Sigmoid colon (tissue), 7 donors: ENCODE data around the gene TANC2. TPM values are rescaled to one million over a fixed set of nuclear protein-coding genes. Genes with fewer than 3 reads are reported as not detected.

Source experiments
- DNase-seq: peaks from one replicate; pipeline ENCODE4 v3.0.0-alpha.2; 2019
- H3K27ac ChIP-seq, 4 donors: fragments of 200-600 bp; sonication (generic); one replicate each; pipeline ENCODE4 v1.5.1; 2016 to 2019; ENCODE audit warnings: mild to moderate bottlenecking in 1 of 4
- H3K27me3 ChIP-seq, 3 donors: fragments of 200-600 bp; sonication (generic); one replicate each; pipeline ENCODE4 v1.5.1; 2019; ENCODE audit warnings: mild to moderate bottlenecking in 1 of 3
- H3K36me3 ChIP-seq, 4 donors: fragments of 200-600 bp; sonication (generic); one replicate each; pipeline ENCODE4 v1.5.1; 2016 to 2019
- H3K4me1 ChIP-seq, 4 donors: fragments of 200-600 bp; sonication (generic); one replicate each; pipeline ENCODE4 v1.5.1; 2017 to 2019
- H3K4me3 ChIP-seq, 4 donors: fragments of 200-600 bp; sonication (generic); one replicate each; pipeline ENCODE4 v1.5.1; 2017 to 2019; ENCODE audit warnings: mild to moderate bottlenecking in 2 of 4, moderate library complexity in 1 of 4
- H3K9me3 ChIP-seq, 4 donors: fragments of 200-600 bp in 3 of 4; sonication (generic) in 3 of 4; one replicate each; pipeline versions ENCODE4 v1.5.1 to v1.6.1; 2013 to 2019
- CTCF ChIP-seq, 4 experiments: fragments of 450-650 bp in 3 of 4; fragments of 200-600 bp in 1 of 4; IDR thresholded peaks; one replicate each; pipeline ENCODE4 v1.5.1; 2016 to 2019; ENCODE audit warnings: antibody characterized with exemption in 4 of 4, mild to moderate bottlenecking in 3 of 4, moderate library complexity in 2 of 4
- EP300 ChIP-seq, 4 donors: sonication (generic); formaldehyde crosslinking; IDR thresholded peaks; one replicate each; pipeline ENCODE4 v1.6.1; 2017; ENCODE audit warnings: antibody characterized with exemption in 4 of 4
- POLR2A ChIP-seq, 2 donors: fragments of 450-650 bp; IDR thresholded peaks; one replicate each; pipeline ENCODE4 v1.6.1; 2016; ENCODE audit warnings: antibody characterized with exemption in 2 of 2, mild to moderate bottlenecking in 2 of 2, moderate library complexity in 2 of 2
- POLR2AphosphoS5 ChIP-seq, 4 donors: sonication (generic); formaldehyde crosslinking; IDR thresholded peaks; one replicate each; pipeline ENCODE4 v1.6.1; 2017; ENCODE audit warnings: antibody characterized with exemption in 4 of 4
- WGBS, 2 donors: extraction: QIAGEN DNeasy Blood & Tissue Kit; methylation state at CpG; one replicate each; pipeline ENCODE4 v1.1.7; 2013; 5-methylcytosine and 5-hydroxymethylcytosine counted together
- intact Hi-C: fragments of 100-400 bp; cut with DNase I; formaldehyde crosslinking; loops from one replicate; pipeline ENCODE4 v1.15.1; 2023
- polyA plus RNA-seq, 3 donors: library from polyadenylated mRNA; stranded (reverse); fragments of 200-250 nt; gene quantifications; one replicate each; pipeline ENCODE4 v1.2.3, GENCODE V29; 2013
- total RNA-seq, 4 donors: library from RNA; depleted of rRNA; stranded (reverse); fragments of >200 nt; gene quantifications; one replicate each; pipeline ENCODE4 v1.1.0, GENCODE V29; 2016
- donor health status: healthy with polysubstance abuse.
- donor health status: Bipolar disorder and iron deficiency.
- donor health status: healthy.

The TANC2 gene
- total and polyA plus RNA-seq, 7 donors, result 0.92 to 20.8 (median 9.2) TPM

GRCh38 chr17:62964506-62964905, 1.5 kb upstream of the TANC2 start:
- H3K27me3 ChIP-seq, result no peaks in the 10 kb centered on the region
- no peaks in the 10 kb centered on the region for H3K36me3 ChIP-seq
- WGBS, 2 donors, result 62 to 83% methylated on average over 4 of the region's 4 CpGs
- intact Hi-C loops, result loop anchor here (10.0 kb wide), 1 partner anchor 900 kb away; the partner anchor contains the start of gene MED13
- H3K4me3 ChIP-seq, result no peak overlapping the region
- no peaks in the 10 kb centered on the region for H3K9me3 ChIP-seq
- no peak for TF ChIP-seq POLR2AphosphoS5 (IDR thresholded peaks at IDR 0.05)
- no peak for DNase-seq
- peak overlapping the region in 1 of 4 donors; percentile 90 for H3K27ac ChIP-seq
- peaks cover 0 to 22% (median 14%) of the 10 kb centered on the region in 4 donors for H3K4me1 ChIP-seq

GRCh38 chr17:62965174-62965685, 805 bp upstream of the TANC2 start:
- Histone ChIP-seq H3K27me3 (no peaks in the 10 kb centered on the region), H3K9me3 (no peaks in the 10 kb centered on the region), H3K4me1 (peaks cover 0 to 22% (median 14%) of the 10 kb centered on the region in 4 donors), H3K36me3 (no peaks in the 10 kb centered on the region), H3K4me3 (peak overlapping the region in 3 of 4 donors; percentile 88 to 93 (median 92)), H3K27ac (peak overlapping the region; percentile 84 to 90 (median 88))
- 70 to 71% methylated on average over 19 of the region's 19 CpGs for WGBS, 2 donors
- intact Hi-C loops, result loop anchor here (5.0 to 10.0 kb wide), 2 partner anchors 442 to 900 kb away; partner anchors contain the start of gene MED13
- TF ChIP-seq CTCF (IDR thresholded peaks at IDR 0.05) (no peak), POLR2AphosphoS5 (IDR thresholded peaks at IDR 0.05) (no peak), EP300 (IDR thresholded peaks at IDR 0.05) (no peak), POLR2A (IDR thresholded peaks at IDR 0.05) (no peak)
- no peak for DNase-seq

GRCh38 chr17:62966426-62967204, 580 bp downstream of the TANC2 start:
- H3K27me3 ChIP-seq, result no peaks in the 10 kb centered on the region
- peak overlapping the region; percentile 84 to 93 (median 90) for H3K4me3 ChIP-seq
- intact Hi-C loops, result loop anchor here (5.0 to 10.0 kb wide), 2 partner anchors 441 to 902 kb away; partner anchors contain the start of gene MED13
- H3K4me1 ChIP-seq, result peaks cover 0 to 22% (median 14%) of the 10 kb centered on the region in 4 donors
- H3K9me3 ChIP-seq, result no peaks in the 10 kb centered on the region
- TF ChIP-seq POLR2AphosphoS5 (IDR thresholded peaks at IDR 0.05) (no peak), CTCF (IDR thresholded peaks at IDR 0.05) (no peak)
- no peak for DNase-seq
- no peaks in the 10 kb centered on the region for H3K36me3 ChIP-seq
- peak overlapping the region; percentile 84 to 90 (median 88) for H3K27ac ChIP-seq
- WGBS, 2 donors, result 1% methylated on average over 80 of the region's 80 CpGs

- 11 to 18% methylated on average over 4 of the region's 4 CpGs for WGBS, 2 donors
- TF ChIP-seq POLR2AphosphoS5 (IDR thresholded peaks at IDR 0.05) (no peak), POLR2A (IDR thresholded peaks at IDR 0.05) (no peak), CTCF (IDR thresholded peaks at IDR 0.05) (no peak), EP300 (IDR thresholded peaks at IDR 0.05) (no peak)
- Histone ChIP-seq H3K4me3 (peak overlapping the region; percentile 84 to 93 (median 90)), H3K36me3 (no peaks in the 10 kb centered on the region), H3K9me3 (no peaks in the 10 kb centered on the region), H3K27me3 (no peaks in the 10 kb centered on the region), H3K4me1 (peaks cover 0 to 22% (median 14%) of the 10 kb centered on the region in 4 donors), H3K27ac (peak overlapping the region in 2 of 4 donors; percentile 90)
- intact Hi-C loops, result loop anchor here (5.0 to 10.0 kb wide), 2 partner anchors 440 to 902 kb away; partner anchors contain the start of gene MED13
- no peak for DNase-seq
Observed at GRCh38 chr17:62967205-62967529, 1.1 kb downstream of the TANC2 start.

- no peak overlapping the region for H3K4me3 ChIP-seq
- no peak overlapping the region for H3K27ac ChIP-seq
- WGBS, 2 donors, result 1 to 2% methylated on average over 3 of the region's 3 CpGs
- H3K36me3 ChIP-seq, result no peaks in the 10 kb centered on the region
- H3K4me1 ChIP-seq, result peaks cover 0 to 22% (median 14%) of the 10 kb centered on the region in 4 donors
- DNase-seq, result no peak
- no peaks in the 10 kb centered on the region for H3K27me3 ChIP-seq
- peak; percentile 69 to 89 (median 74) for TF ChIP-seq CTCF (IDR thresholded peaks at IDR 0.05)
- TF ChIP-seq EP300 (IDR thresholded peaks at IDR 0.05), result no peak
- TF ChIP-seq POLR2AphosphoS5 (IDR thresholded peaks at IDR 0.05), result no peak
- TF ChIP-seq POLR2A (IDR thresholded peaks at IDR 0.05), result no peak
- no peaks in the 10 kb centered on the region for H3K9me3 ChIP-seq
- intact Hi-C loops, result loop anchor here (1.0 to 10.0 kb wide), 3 partner anchors 265 to 904 kb away; partner anchors contain the start of gene MED13
Observed at GRCh38 chr17:62968445-62968923, 2.4 kb downstream of the TANC2 start.
